Uterus (tissue), 2 donors: ENCODE data around the gene TMEM131.

Experiments used
- POLR2A ChIP-seq, 2 donors: fragments of 450-650 bp; IDR thresholded peaks; one replicate each; pipeline ENCODE4 v1.6.1; 2016; ENCODE audit warnings: antibody characterized with exemption in 2 of 2, mild to moderate bottlenecking in 1 of 2, moderate library complexity in 1 of 2
- TF ChIP-seq, protein P1 (sequence below), 4 experiments: fragments of 200-600 bp in 2 of 4; fragments of 450-650 bp in 2 of 4; sonication (generic) in 2 of 4; IDR thresholded peaks; one replicate each; pipeline ENCODE4 v1.5.1; 2016 to 2019; ENCODE audit warnings: antibody characterized with exemption in 4 of 4, mild to moderate bottlenecking in 2 of 4, moderate library complexity in 1 of 4

DNA sequence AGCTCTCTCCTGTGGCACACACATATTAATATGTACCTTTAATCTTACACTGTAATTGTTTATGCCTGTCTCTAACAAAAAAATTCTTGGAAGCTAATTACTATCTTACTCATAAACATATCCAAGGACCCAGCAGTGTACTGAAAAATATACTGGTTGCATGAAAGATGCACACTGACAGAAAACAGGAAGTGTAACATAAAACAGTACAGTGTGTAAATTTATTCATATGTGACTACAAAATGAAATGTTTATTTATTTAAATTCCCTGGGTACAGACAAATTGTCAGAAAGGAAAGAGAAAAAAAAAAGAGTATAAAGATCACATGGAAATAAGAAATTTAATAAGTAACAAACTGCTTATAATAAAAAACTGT is 28.5 kb downstream of the TMEM131 start:
- TF ChIP-seq, protein P1, sequence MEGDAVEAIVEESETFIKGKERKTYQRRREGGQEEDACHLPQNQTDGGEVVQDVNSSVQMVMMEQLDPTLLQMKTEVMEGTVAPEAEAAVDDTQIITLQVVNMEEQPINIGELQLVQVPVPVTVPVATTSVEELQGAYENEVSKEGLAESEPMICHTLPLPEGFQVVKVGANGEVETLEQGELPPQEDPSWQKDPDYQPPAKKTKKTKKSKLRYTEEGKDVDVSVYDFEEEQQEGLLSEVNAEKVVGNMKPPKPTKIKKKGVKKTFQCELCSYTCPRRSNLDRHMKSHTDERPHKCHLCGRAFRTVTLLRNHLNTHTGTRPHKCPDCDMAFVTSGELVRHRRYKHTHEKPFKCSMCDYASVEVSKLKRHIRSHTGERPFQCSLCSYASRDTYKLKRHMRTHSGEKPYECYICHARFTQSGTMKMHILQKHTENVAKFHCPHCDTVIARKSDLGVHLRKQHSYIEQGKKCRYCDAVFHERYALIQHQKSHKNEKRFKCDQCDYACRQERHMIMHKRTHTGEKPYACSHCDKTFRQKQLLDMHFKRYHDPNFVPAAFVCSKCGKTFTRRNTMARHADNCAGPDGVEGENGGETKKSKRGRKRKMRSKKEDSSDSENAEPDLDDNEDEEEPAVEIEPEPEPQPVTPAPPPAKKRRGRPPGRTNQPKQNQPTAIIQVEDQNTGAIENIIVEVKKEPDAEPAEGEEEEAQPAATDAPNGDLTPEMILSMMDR (IDR thresholded peaks at IDR 0.05): no peak
- TF ChIP-seq POLR2A (IDR thresholded peaks at IDR 0.05): no peak
